HG02678 (cell line): Measurements from ENCODE around the gene KLHL5.

Experiments
- ATAC-seq: cut with Tn5 transposase; IDR thresholded peaks from one replicate; pipeline ENCODE4 v1.9.1; 2021; ENCODE audit warnings: mild to moderate bottlenecking, moderate library complexity; ENCODE audit not compliant: unreplicated experiment

The KLHL5 gene

GRCh38 chr4:39043861-39044363 is 18.1 kb upstream of the KLHL5 start:
- ATAC-seq = no peak

GRCh38 chr4:39044364-39044955 is 17.6 kb upstream of the KLHL5 start:
- ATAC-seq = peak; percentile 65

- no peak for ATAC-seq
Measured at GRCh38 chr4:39044956-39045826, 16.8 kb upstream of the KLHL5 start.

GRCh38 chr4:39045827-39046221 is 16.2 kb upstream of the KLHL5 start:
- no peak for ATAC-seq

GRCh38 chr4:39046249-39046648 is 15.8 kb upstream of the KLHL5 start:
- ATAC-seq = no peak

GRCh38 chr4:39047681-39048080 is 14.4 kb upstream of the KLHL5 start:
- ATAC-seq = no peak

- ATAC-seq = no peak
Measured at GRCh38 chr4:39048311-39048710, 13.7 kb upstream of the KLHL5 start.

GRCh38 chr4:39050590-39050989 is 11.4 kb upstream of the KLHL5 start:
- no peak for ATAC-seq

- ATAC-seq = no peak
Measured at GRCh38 chr4:39051492-39051891, 10.5 kb upstream of the KLHL5 start.

GRCh38 chr4:39053983-39054382 is 8.0 kb upstream of the KLHL5 start:
- ATAC-seq = no peak

GRCh38 chr4:39054497-39054896 is 7.5 kb upstream of the KLHL5 start:
- ATAC-seq = no peak

- no peak for ATAC-seq
Measured at GRCh38 chr4:39056023-39056422, 6.0 kb upstream of the KLHL5 start.

GRCh38 chr4:39061457-39061856 is 575 bp upstream of the KLHL5 start:
- ATAC-seq = no peak

GRCh38 chr4:39062770-39063097 is 702 bp downstream of the KLHL5 start:
- no peak for ATAC-seq

- no peak for ATAC-seq
Measured at GRCh38 chr4:39063430-39063829, 1.4 kb downstream of the KLHL5 start.

GRCh38 chr4:39066371-39066770 is 4.3 kb downstream of the KLHL5 start:
- no peak for ATAC-seq

- no peak for ATAC-seq
Measured at GRCh38 chr4:39067031-39067430, 5.0 kb downstream of the KLHL5 start.

GRCh38 chr4:39067451-39067850 is 5.4 kb downstream of the KLHL5 start:
- ATAC-seq = no peak

- ATAC-seq = no peak
Measured at GRCh38 chr4:39068907-39069306, 6.9 kb downstream of the KLHL5 start.

- no peak for ATAC-seq
Measured at GRCh38 chr4:39078829-39079228, 16.8 kb downstream of the KLHL5 start.

- no peak for ATAC-seq
Measured at GRCh38 chr4:39083164-39083563, 21.1 kb downstream of the KLHL5 start.

GRCh38 chr4:39085891-39086290 is 23.9 kb downstream of the KLHL5 start:
- no peak for ATAC-seq
